H9 (cell line): Measurements from ENCODE around the gene C5orf34. TPM values are rescaled to one million over a fixed set of nuclear protein-coding genes. Genes with fewer than 3 reads are reported as not detected.

Experiments used
- DNase-seq: peaks from one replicate; pipeline ENCODE4 v3.0.0-alpha.2; 2017
- H2AFZ ChIP-seq: one replicate; pipeline ENCODE4 v1.6.1; 2013; ENCODE audit warnings: mild to moderate bottlenecking, low read length, control low read depth, moderate library complexity
- H2AK5ac ChIP-seq: 2 replicates; pipeline ENCODE4 v1.6.1; 2013; ENCODE audit warnings: low read length, control low read depth, mixed read lengths; ENCODE audit not compliant: insufficient read length
- H2BK120ac ChIP-seq: one replicate; pipeline ENCODE4 v1.6.1; 2013; ENCODE audit warnings: low read depth, mild to moderate bottlenecking, low read length, control low read depth, inconsistent platforms; ENCODE audit not compliant: poor library complexity, severe bottlenecking
- H2BK12ac ChIP-seq: 2 replicates; pipeline ENCODE4 v1.6.1; 2013; ENCODE audit warnings: low read length, control low read depth, mixed read lengths, low read depth; ENCODE audit not compliant: insufficient read length
- H2BK15ac ChIP-seq: 2 replicates; pipeline ENCODE4 v1.6.1; 2013; ENCODE audit warnings: low read depth, low read length, control low read depth
- H2BK20ac ChIP-seq: one replicate; pipeline ENCODE4 v1.6.1; 2013; ENCODE audit warnings: low read depth, mild to moderate bottlenecking, low read length, control low read depth, inconsistent platforms; ENCODE audit not compliant: poor library complexity, severe bottlenecking
- H2BK5ac ChIP-seq: 2 replicates; pipeline ENCODE4 v1.6.1; 2013; ENCODE audit warnings: low read length, control low read depth, mixed read lengths; ENCODE audit not compliant: insufficient read length
- H3K14ac ChIP-seq: 2 replicates; pipeline ENCODE4 v1.6.1; 2013; ENCODE audit warnings: low read length, control low read depth; ENCODE audit not compliant: insufficient read depth
- H3K18ac ChIP-seq: 2 replicates; pipeline ENCODE4 v1.6.1; 2013; ENCODE audit warnings: low read depth, mild to moderate bottlenecking, mixed read lengths, low read length, control low read depth; ENCODE audit not compliant: insufficient read length
- H3K23ac ChIP-seq: 2 replicates; pipeline ENCODE4 v1.6.1; 2013; ENCODE audit warnings: low read length, control low read depth, mixed read lengths, low read depth; ENCODE audit not compliant: insufficient read length
- H3K23me2 ChIP-seq: 2 replicates; pipeline ENCODE4 v1.6.1; 2013; ENCODE audit warnings: low read depth, mild to moderate bottlenecking, mixed read lengths, low read length, control low read depth; ENCODE audit not compliant: insufficient read length, poor library complexity, severe bottlenecking
- H3K27ac ChIP-seq: 2 replicates; pipeline ENCODE4 v1.5.1; 2013; ENCODE audit warnings: low read length, control low read depth, mixed read lengths, low read depth; ENCODE audit not compliant: insufficient read length
- H3K27me3 ChIP-seq: 2 replicates; pipeline ENCODE4 v1.6.1; 2013; ENCODE audit warnings: low read length, control low read depth, inconsistent platforms; ENCODE audit not compliant: insufficient read depth
- H3K4ac ChIP-seq: 2 replicates; pipeline ENCODE4 v1.6.1; 2013; ENCODE audit warnings: low read depth, mild to moderate bottlenecking, control low read depth, inconsistent platforms, low read length, moderate library complexity
- H3K4me1 ChIP-seq: 2 replicates; pipeline ENCODE4 v1.6.1; 2013; ENCODE audit warnings: low read length, control low read depth, inconsistent platforms; ENCODE audit not compliant: insufficient read depth
- H3K4me2 ChIP-seq: 2 replicates; pipeline ENCODE4 v1.6.1; 2013; ENCODE audit warnings: low read length, control low read depth, mixed read lengths; ENCODE audit not compliant: insufficient read length, insufficient read depth
- H3K56ac ChIP-seq: 2 replicates; pipeline ENCODE4 v1.6.1; 2013; ENCODE audit warnings: low read depth, mild to moderate bottlenecking, mixed read lengths, low read length, control low read depth; ENCODE audit not compliant: insufficient read length
- H3K79me1 ChIP-seq: 2 replicates; pipeline ENCODE4 v1.6.1; 2013; ENCODE audit warnings: low read depth, mild to moderate bottlenecking, moderate library complexity, low read length, control low read depth, inconsistent platforms; ENCODE audit not compliant: insufficient read depth, poor library complexity, severe bottlenecking
- H3K79me2 ChIP-seq: 2 replicates; pipeline ENCODE4 v1.6.1; 2013; ENCODE audit warnings: low read length, control low read depth, inconsistent platforms; ENCODE audit not compliant: insufficient read depth
- H3K9ac ChIP-seq: 2 replicates; pipeline ENCODE4 v1.6.1; 2013; ENCODE audit warnings: low read length, control low read depth, mixed read lengths; ENCODE audit not compliant: insufficient read length; ENCODE audit errors: extremely low read depth
- H3K9me3 ChIP-seq: one replicate; pipeline ENCODE4 v1.6.1; 2013; ENCODE audit warnings: low read depth, low read length, inconsistent platforms; ENCODE audit not compliant: control insufficient read depth
- H3T11ph ChIP-seq: one replicate; pipeline ENCODE4 v1.6.1; 2013; ENCODE audit warnings: mild to moderate bottlenecking, low read length, control low read depth, inconsistent platforms
- H4K20me1 ChIP-seq: one replicate; pipeline ENCODE4 v1.6.1; 2013; ENCODE audit not compliant: control insufficient read depth, insufficient read length, insufficient read depth
- H4K5ac ChIP-seq: 2 replicates; pipeline ENCODE4 v1.6.1; 2013; ENCODE audit warnings: low read depth, mild to moderate bottlenecking, mixed read lengths, low read length, control low read depth; ENCODE audit not compliant: insufficient read length
- H4K8ac ChIP-seq: replicated peaks from 2 replicates; pipeline ENCODE4 v1.6.1; 2013; ENCODE audit warnings: low read length, control low read depth, mixed read lengths, low read depth; ENCODE audit not compliant: insufficient read length
- H4K91ac ChIP-seq: 2 replicates; pipeline ENCODE4 v1.6.1; 2013; ENCODE audit warnings: low read depth, mild to moderate bottlenecking, moderate library complexity, mixed read lengths, low read length, control low read depth; ENCODE audit not compliant: insufficient read length
- H3K27ac Mint-ChIP-seq, 3 experiments: 2 replicates in 2 of 3; 3 replicates in 1 of 3; pipeline ENCODE4 v1.8.0; 2020 to 2021; ENCODE audit warnings: mixed read lengths in 3 of 3, mild to moderate bottlenecking in 1 of 3, moderate library complexity in 1 of 3
- H3K27me3 Mint-ChIP-seq: 2 replicates; pipeline ENCODE4 v1.8.0; 2021; ENCODE audit warnings: low read depth, mild to moderate bottlenecking, moderate library complexity, mixed read lengths
- H3K36me3 Mint-ChIP-seq, 3 experiments: 2 replicates in 2 of 3; 3 replicates in 1 of 3; pipeline ENCODE4 v1.8.0; 2020 to 2021; ENCODE audit warnings: low read depth in 3 of 3, mixed read lengths in 3 of 3; ENCODE audit not compliant: insufficient read depth in 1 of 3
- H3K4me1 Mint-ChIP-seq, 2 experiments: 2 replicates each; pipeline ENCODE4 v1.8.0; 2020; ENCODE audit warnings: mixed read lengths in 2 of 2
- H3K4me3 Mint-ChIP-seq, 2 experiments: 2 replicates in 1 of 2; 3 replicates in 1 of 2; pipeline ENCODE4 v1.8.0; 2020 to 2021; ENCODE audit warnings: mild to moderate bottlenecking in 2 of 2, mixed read lengths in 2 of 2, moderate library complexity in 1 of 2
- H3K9me3 Mint-ChIP-seq, 2 experiments: 2 replicates in 1 of 2; 3 replicates in 1 of 2; pipeline ENCODE4 v1.8.0; 2020; ENCODE audit warnings: mild to moderate bottlenecking in 2 of 2, mixed read lengths in 2 of 2, moderate library complexity in 1 of 2
- CTCF ChIP-seq: fragments of 200-600 bp; sonication (generic); conservative IDR thresholded peaks from 3 replicates; pipeline ENCODE4 v1.8.0; 2021; ENCODE audit warnings: antibody characterized with exemption, mild to moderate bottlenecking
- WGBS: extraction: QIAGEN DNeasy Blood & Tissue Kit; methylation state at CpG from one replicate; pipeline ENCODE4 v1.1.7; 2013; ENCODE audit warnings: missing lambda C conversion rate, low lambda C conversion rate, mixed read lengths; ENCODE audit not compliant: insufficient read length; ENCODE audit errors: extremely low coverage; 5-methylcytosine and 5-hydroxymethylcytosine counted together
- total RNA-seq: library from RNA; stranded (reverse); gene quantifications from 2 replicates; pipeline ENCODE4 v1.2.1, GENCODE V29; 2021

The C5orf34 gene
- total RNA-seq, 1 experiment from 2014 or later = 7.7 TPM

GRCh38 chr5:43554497-43554896 is 39.5 kb upstream of the C5orf34 start:
- Histone ChIP-seq H3K4me2 (peak overlapping the region; percentile 19), H3K23me2 (peaks cover 8% of the 10 kb centered on the region), H3K27me3 (no peaks in the 10 kb centered on the region), H3K79me2 (peaks cover 20% of the 10 kb centered on the region; the same call in 1 of the 2 replicates), H2BK15ac (no peak overlapping the region), H4K8ac (no peak overlapping the region), H2BK5ac (no peak overlapping the region), H3K9me3 (no peaks in the 10 kb centered on the region), H2BK12ac (no peak overlapping the region), H3K4me1 (0 out of 2 replicates have a peak, but pooled peaks cover 2% of the 10 kb centered on the region), H2AK5ac (no peak overlapping the region), H3K14ac (no peak overlapping the region), H4K5ac (no peak overlapping the region), H3K9ac (no peak overlapping the region), H3K23ac (no peak overlapping the region), H3K56ac (no peak overlapping the region), H2BK20ac (no peak overlapping the region), H2AFZ (no peak overlapping the region), H2BK120ac (no peak overlapping the region), H3K18ac (no peak overlapping the region), H3K79me1 (no peaks in the 10 kb centered on the region), H3K4ac (no peak overlapping the region), H4K91ac (no peak overlapping the region), H3K27ac (no peak overlapping the region), H3T11ph (no peak overlapping the region), H4K20me1 (no peaks in the 10 kb centered on the region)
- Mint-ChIP-seq H3K4me3 (no peak overlapping the region; a peak in 1 of 5 replicates), H3K4me1 (peaks cover 10% of the 10 kb centered on the region in 2 experiments), H3K9me3 (peaks cover 0 to 2% of the 10 kb centered on the region in 2 experiments; a peak in 1 of 5 replicates), H3K27me3 (no peaks in the 10 kb centered on the region; the same call in 1 of the 2 replicates), H3K36me3 (peaks cover 5 to 17% (median 6%) of the 10 kb centered on the region in 3 experiments), H3K27ac (no peak overlapping the region)
- no peak for DNase-seq
- WGBS = no CpG with 5 or more reads among the region's 1 CpG
- TF ChIP-seq CTCF = no peak
